Esophagus muscularis mucosa (tissue), 4 donors: ENCODE results near the gene CBX6. TPM values are rescaled to one million over a fixed set of nuclear protein-coding genes. Genes with fewer than 3 reads are reported as not detected.

ENCODE experiments used
- DNase-seq: peaks from one replicate; pipeline ENCODE4 v3.0.0-alpha.2; 2017; ENCODE audit errors: extremely low spot score
- H3K27ac ChIP-seq, 4 donors: fragments of 200-600 bp; sonication (generic); replicated peaks in 1 of 4; 1 replicate in 3 of 4; 2 replicates in 1 of 4; pipeline ENCODE4 v1.5.1; 2016 to 2019; ENCODE audit warnings: mild to moderate bottlenecking in 1 of 4
- H3K27me3 ChIP-seq, 4 donors: fragments of 200-600 bp; sonication (generic); one replicate each; pipeline versions ENCODE4 v1.5.1 to v1.6.0; 2016 to 2019
- H3K36me3 ChIP-seq, 4 donors: fragments of 200-600 bp; sonication (generic); one replicate each; pipeline ENCODE4 v1.5.1; 2016 to 2019
- H3K4me1 ChIP-seq, 4 donors: fragments of 200-600 bp; sonication (generic); one replicate each; pipeline ENCODE4 v1.5.1; 2016 to 2019
- H3K4me3 ChIP-seq, 4 donors: fragments of 200-600 bp; sonication (generic); 1 replicate in 2 of 4; 2 replicates in 2 of 4; pipeline ENCODE4 v1.5.1; 2016 to 2019; ENCODE audit warnings: mild to moderate bottlenecking in 4 of 4, moderate library complexity in 1 of 4
- H3K9me3 ChIP-seq, 4 donors: fragments of 200-600 bp; sonication (generic); 1 replicate in 3 of 4; 2 replicates in 1 of 4; pipeline ENCODE4 v1.5.1; 2016 to 2019
- CTCF ChIP-seq, 3 experiments: fragments of 200-600 bp in 2 of 3; fragments of 450-650 bp in 1 of 3; sonication (generic) in 2 of 3; IDR thresholded peaks; one replicate each; pipeline ENCODE4 v1.5.1; 2017 to 2019; ENCODE audit warnings: antibody characterized with exemption in 3 of 3, mild to moderate bottlenecking in 2 of 3, moderate library complexity in 1 of 3
- EP300 ChIP-seq: sonication (generic); formaldehyde crosslinking; IDR thresholded peaks from one replicate; pipeline ENCODE4 v1.6.1; 2017; ENCODE audit warnings: antibody characterized with exemption
- POLR2A ChIP-seq: fragments of 450-650 bp; IDR thresholded peaks from one replicate; pipeline ENCODE4 v1.6.1; 2017; ENCODE audit warnings: antibody characterized with exemption, moderate library complexity, mild to moderate bottlenecking, low read depth
- POLR2AphosphoS5 ChIP-seq, 2 donors: sonication (generic); formaldehyde crosslinking; IDR thresholded peaks; one replicate each; pipeline ENCODE4 v1.6.1; 2017; ENCODE audit warnings: antibody characterized with exemption in 2 of 2
- WGBS: methylation state at CpG from one replicate; pipeline ENCODE4 v1.1.5; 2018; 5-methylcytosine and 5-hydroxymethylcytosine counted together
- intact Hi-C: fragments of 100-400 bp; cut with DNase I; formaldehyde crosslinking; loops from one replicate; pipeline ENCODE4 v1.15.1; 2023
- total RNA-seq, 4 donors: library from RNA; depleted of rRNA; stranded (reverse); fragments of >200 nt; gene quantifications; one replicate each; pipeline versions ENCODE4 v1.1.0 to v1.2.1, GENCODE V29; 2016

Gene CBX6
- total RNA-seq, 4 donors from 2014 or later, result 73.7 to 172 (median 129) TPM

GRCh38 chr22:38874529-38875222 is 2.7 kb upstream of the CBX6 start:
- Histone ChIP-seq H3K9me3 (no peaks in the 10 kb centered on the region), H3K36me3 (peaks cover 1 to 4% (median 3%) of the 10 kb centered on the region in 4 donors), H3K4me1 (peaks cover 22 to 35% (median 30%) of the 10 kb centered on the region in 4 donors), H3K27me3 (no peaks in the 10 kb centered on the region), H3K27ac (peak overlapping the region in 1 of 4 donors; percentile 95), H3K4me3 (no peak overlapping the region)
- TF ChIP-seq CTCF (IDR thresholded peaks at IDR 0.05) (no peak), POLR2A (no peak), EP300 (no peak), POLR2AphosphoS5 (IDR thresholded peaks at IDR 0.05) (no peak)
- 91% methylated on average over 13 of the region's 13 CpGs for WGBS
- no peak for DNase-seq
- intact Hi-C loops, result no loop called here

- TF ChIP-seq POLR2AphosphoS5 (IDR thresholded peaks at IDR 0.05), result no peak
- no peak for TF ChIP-seq POLR2A
- TF ChIP-seq EP300, result no peak
- no peak for TF ChIP-seq CTCF (IDR thresholded peaks at IDR 0.05)
- peak overlapping the region; percentile 94 to 99 (median 97) for H3K27ac ChIP-seq
- DNase-seq, result peak; percentile 31
- 61% methylated on average over 9 of the region's 9 CpGs for WGBS
- H3K27me3 ChIP-seq, result no peaks in the 10 kb centered on the region
- H3K4me1 ChIP-seq, result peaks cover 31 to 41% (median 38%) of the 10 kb centered on the region in 4 donors
- H3K36me3 ChIP-seq, result peaks cover 6 to 12% (median 8%) of the 10 kb centered on the region in 4 donors
- intact Hi-C loops, result no loop called here
- peak overlapping the region; percentile 78 to 99 (median 91) for H3K4me3 ChIP-seq
- no peaks in the 10 kb centered on the region for H3K9me3 ChIP-seq
These were observed 1.7 kb upstream of the CBX6 start for GRCh38 chr22:38873469-38874411.

GRCh38 chr22:38872831-38873248 is 824 bp upstream of the CBX6 start:
- H3K9me3 ChIP-seq, result no peaks in the 10 kb centered on the region
- H3K27ac ChIP-seq, result peak overlapping the region; percentile 94 to 99 (median 97)
- DNase-seq, result peak; percentile 92
- no peaks in the 10 kb centered on the region for H3K27me3 ChIP-seq
- peaks cover 6 to 21% (median 15%) of the 10 kb centered on the region in 4 donors for H3K36me3 ChIP-seq
- H3K4me1 ChIP-seq, result peaks cover 39 to 50% (median 47%) of the 10 kb centered on the region in 4 donors
- H3K4me3 ChIP-seq, result peak overlapping the region; percentile 78 to 99 (median 91)
- intact Hi-C loops, result no loop called here
- TF ChIP-seq EP300 (no peak), POLR2AphosphoS5 (IDR thresholded peaks at IDR 0.05) (peak; percentile 28 to 57)
- under 1% methylated on average over 25 of the region's 37 CpGs for WGBS

GRCh38 chr22:38871360-38872171 is 450 bp downstream of the CBX6 start:
- no peaks in the 10 kb centered on the region for H3K9me3 ChIP-seq
- H3K4me3 ChIP-seq, result peak overlapping the region; percentile 78 to 99 (median 91)
- DNase-seq, result no peak
- no peaks in the 10 kb centered on the region for H3K27me3 ChIP-seq
- intact Hi-C loops, result no loop called here
- H3K27ac ChIP-seq, result peak overlapping the region; percentile 94 to 99 (median 97)
- H3K4me1 ChIP-seq, result peaks cover 45 to 62% (median 60%) of the 10 kb centered on the region in 4 donors
- WGBS, result 2% methylated on average over 20 of the region's 77 CpGs
- no peak for TF ChIP-seq EP300
- no peak for TF ChIP-seq POLR2A
- TF ChIP-seq CTCF (IDR thresholded peaks at IDR 0.05), result no peak
- no peak for TF ChIP-seq POLR2AphosphoS5 (IDR thresholded peaks at IDR 0.05)
- peaks cover 9 to 34% (median 26%) of the 10 kb centered on the region in 4 donors for H3K36me3 ChIP-seq
